NCI-H774 (cell line): ENCODE data around the gene TIMP1.

Source experiments
- DNase-seq: peaks from one replicate; lab custom pipeline; 2025; lab: John Stamatoyannopoulos, UW

The TIMP1 gene

DNA sequence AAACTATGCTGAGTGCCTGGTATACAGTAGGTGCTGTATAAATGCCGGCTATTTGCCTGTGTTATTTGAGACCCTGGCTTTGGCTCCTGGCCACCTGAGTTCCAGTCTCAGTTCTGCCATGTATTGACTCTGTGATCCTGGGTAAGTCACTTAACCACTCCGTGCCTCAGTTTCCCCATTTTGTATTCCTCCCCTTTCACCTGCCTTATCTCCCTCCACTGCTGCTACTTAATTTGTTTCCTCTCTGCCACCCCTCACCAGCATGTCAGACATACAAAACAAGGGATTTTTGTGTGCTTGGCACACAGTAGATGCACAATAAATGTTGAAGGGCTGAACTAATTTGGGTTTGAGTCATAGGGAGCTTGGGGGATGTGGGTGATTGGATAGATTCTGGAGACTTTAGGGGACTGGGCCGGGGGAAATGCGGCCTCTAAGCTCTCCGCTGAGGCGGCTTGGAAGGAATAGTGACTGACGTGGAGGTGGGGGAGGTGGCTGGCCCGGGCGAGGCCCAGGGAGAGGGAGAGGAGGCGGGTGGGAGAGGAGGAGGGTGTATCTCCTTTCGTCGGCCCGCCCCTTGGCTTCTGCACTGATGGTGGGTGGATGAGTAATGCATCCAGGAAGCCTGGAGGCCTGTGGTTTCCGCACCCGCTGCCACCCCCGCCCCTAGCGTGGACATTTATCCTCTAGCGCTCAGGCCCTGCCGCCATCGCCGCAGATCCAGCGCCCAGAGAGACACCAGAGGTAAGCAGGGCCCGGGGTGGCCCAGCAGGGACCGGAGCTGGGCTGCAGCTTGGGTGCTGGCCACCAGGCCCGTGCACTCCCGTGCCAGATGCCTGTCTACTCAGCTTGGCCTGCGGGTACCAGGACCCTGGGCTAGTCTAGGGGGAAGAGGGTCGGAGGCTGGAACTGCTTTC is at the start of gene TIMP1:
Gene TIMP1 (plus strand): TSS at position 706 of the 917 bp plus-strand sequence. CDS start 980 bp downstream, outside the sequence.
- no peak for DNase-seq

- DNase-seq = no peak
These were observed 42.4 kb upstream of the TIMP1 start for GRCh38 chrX:47539860-47540259.

DNA sequence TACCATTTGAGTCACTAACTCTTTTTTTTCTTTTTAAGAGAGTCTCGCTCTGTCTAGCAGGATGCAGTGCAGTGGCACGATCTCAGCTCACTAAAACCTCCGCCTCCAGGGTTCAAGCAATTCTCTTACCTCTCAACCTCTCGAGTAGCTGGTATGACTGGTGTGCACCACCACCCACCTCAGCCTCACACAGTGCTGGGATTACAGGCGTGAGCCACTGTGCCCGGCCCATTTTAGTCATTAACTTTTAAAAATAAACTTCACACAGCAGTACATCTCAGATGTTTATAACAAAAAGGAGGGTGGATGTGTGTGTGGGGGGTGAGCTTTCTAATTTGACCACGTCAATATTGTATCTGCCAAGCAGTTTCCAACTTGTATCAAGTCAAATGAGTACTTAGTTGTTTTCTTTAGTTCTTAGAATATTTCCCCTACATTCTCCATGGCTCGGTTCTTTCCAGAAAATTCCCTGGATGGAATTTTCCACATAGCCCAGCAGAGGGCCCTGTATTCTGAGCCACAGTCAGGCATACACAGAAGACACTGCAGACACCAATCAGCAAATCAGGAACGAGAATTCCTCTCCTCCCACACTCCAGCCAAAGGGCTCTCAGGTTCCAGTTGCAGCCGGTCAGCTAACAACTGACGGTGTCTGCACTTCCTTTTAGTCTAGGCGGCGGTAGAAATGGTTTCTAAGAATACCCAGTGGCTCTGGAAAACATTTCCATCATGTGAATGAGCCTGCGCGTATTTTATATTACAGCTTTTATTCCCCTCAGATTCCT is 41.3 kb upstream of the TIMP1 start:
- peak; percentile 67 for DNase-seq

DNA sequence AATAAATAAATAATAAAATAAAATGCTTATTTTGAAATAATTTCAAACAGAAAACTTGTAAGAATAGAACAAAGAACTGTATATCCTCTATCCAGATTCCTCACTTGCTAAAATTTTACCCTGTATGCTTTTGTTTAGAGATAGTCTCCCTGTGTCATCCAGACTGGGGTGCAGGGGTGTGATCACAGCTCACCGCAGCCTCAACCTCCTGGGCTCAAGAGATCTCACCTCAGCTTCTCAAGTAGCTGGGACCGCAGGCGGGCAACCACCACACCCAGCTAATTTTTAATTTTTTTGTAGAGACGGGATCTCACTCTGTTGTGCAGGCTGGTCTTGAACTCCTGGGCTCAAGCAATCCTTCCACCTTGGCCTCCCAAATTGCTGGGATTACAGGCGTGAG is 38.7 kb upstream of the TIMP1 start:
- DNase-seq = no peak

DNA sequence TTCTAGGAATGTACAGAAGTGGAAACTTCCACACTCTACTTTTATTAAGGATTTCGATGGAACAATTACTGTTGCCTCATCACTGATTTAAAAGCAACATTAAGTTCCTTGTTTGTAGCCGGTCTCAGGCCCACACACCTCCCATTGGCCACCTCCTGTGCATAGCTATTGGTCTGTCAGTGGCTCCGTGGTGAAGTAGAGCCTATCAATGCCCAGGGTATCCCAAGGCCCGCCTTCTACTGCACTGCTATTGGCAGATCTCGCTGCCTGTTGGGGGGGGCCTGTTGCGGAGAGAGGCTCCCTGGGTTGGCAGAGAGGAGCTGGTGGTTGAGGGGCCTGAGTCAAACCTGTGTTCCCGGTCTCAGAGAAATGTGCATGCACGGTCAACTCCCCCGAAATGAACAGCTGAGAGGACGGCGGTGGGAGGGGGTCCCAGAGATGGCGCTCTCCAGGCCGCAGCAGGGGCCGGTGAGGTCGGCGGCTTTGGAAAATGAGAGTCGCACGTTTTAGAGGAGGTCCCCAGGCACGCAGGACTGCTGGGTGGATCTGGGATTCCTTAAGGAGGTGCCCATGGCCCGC is 26.1 kb upstream of the TIMP1 start:
- peak; percentile 66 for DNase-seq

DNA sequence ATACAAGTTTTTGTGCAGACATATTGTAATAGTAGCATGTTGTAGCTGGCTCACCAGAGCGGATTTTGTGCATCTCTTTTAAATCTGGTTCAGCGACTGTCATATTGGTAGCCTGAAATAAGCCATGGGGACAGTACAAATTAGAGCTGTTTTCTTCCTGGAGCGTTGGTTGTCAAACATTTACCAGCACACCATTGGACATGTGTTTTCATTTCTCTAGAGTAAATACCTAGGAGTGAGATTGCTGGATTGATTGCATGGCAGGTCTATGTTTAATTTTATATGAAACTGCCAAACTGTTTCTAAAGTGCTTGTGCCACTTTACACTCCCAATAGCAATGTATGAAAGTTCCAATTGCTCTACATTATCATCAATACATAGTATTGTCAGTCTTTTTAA is 23.8 kb upstream of the TIMP1 start:
- DNase-seq = no peak

DNA sequence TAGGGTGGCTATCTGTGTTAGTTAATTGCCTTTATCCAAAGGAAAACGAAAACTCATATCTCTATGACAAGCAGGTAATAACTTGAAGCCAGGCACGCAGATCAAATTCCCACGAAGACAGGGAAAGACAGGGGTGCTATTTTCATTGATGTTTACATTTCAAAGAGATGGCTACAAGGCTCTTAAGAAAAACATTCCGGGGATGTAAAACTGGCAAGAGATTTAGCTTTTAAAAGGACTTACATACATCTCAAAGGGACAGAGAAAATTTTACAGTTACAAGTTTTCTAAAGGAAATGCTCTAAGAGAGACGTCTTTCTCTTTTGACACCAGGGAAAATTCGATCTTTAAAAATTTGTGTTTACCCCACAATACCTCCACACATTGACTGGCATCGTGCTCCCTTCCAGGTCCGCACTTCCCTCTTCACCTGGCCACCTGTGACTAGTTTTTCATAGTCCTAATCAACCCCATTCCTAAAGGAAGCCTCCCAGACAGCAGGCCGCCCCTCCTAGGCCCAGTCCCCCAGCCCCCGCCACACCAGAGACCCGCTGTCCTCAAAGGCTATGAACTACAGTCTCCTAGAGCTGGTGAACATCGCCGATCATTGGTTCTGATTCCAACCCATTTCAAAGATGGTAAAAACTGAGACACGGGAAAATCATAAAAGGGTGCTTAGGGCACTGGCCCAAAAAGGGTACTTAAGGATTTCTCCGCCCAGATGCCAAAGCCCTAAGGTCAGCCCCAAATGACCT is 21.9 kb upstream of the TIMP1 start:
- DNase-seq = no peak

DNA sequence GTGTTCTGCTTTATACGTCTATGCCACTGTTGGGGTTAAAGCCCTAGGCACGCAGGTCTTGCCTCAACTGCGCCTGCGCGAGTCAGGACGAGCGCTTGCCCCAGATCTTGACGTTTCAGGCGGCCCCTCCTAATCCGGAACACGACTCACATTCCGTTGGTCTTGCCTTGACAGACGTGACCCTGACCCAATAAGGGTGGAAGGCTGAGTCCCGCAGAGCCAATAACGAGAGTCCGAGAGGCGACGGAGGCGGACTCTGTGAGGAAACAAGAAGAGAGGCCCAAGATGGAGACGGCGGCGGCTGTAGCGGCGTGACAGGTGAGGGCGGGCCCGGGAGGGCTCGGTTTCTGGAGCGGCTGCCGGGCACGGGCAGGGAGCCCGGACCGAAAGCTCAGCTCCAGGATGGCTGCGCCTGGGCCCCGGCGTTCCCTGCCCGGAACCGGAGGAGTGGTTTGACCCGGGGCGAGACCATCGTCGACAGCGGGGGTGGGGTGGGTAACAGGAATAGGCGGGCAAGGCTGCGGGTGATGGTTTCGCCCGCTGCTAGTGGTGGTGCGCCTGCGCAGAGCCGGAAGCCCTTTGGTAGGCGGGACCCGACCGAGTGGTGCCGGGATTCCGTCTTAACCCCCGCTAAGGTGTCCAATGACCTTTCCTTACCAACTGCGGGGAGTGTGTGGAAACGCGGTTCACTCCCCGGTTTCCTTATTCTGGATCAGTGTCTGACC is 21.1 kb upstream of the TIMP1 start, which contains the start of gene ARAF:
Gene ARAF (plus strand): TSS at position 272 of the 725 bp plus-strand sequence. CDS start 1,763 bp downstream, outside the sequence.
- DNase-seq = peak; percentile 92

DNA sequence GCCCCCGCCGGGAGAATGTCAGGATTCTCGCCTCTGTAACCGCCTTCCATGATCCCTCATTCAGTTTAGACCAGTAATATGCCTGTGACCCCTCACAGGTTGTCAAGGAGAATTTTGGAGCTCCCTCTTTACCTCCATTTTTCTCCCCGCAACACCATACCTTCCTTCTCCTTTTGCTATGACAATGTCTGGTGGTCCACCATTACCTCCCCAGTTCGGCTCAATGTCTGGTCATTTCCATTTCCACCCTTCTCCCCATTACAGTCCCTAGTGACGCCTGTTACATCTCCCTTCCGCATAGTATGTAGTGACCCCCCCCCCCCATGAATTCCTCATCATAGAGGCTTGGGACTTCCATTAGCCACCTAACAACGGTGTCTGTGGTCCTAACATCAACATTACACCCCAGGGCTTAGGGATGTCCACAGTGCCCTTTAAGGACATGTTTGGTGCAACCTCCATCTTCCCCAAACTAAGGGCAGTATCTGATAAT is 20.5 kb upstream of the TIMP1 start:
- no peak for DNase-seq

- no peak for DNase-seq
These were observed 19.5 kb upstream of the TIMP1 start for GRCh38 chrX:47562615-47563243.

- no peak for DNase-seq
These were observed 18.4 kb upstream of the TIMP1 start for GRCh38 chrX:47563801-47564315.

DNA sequence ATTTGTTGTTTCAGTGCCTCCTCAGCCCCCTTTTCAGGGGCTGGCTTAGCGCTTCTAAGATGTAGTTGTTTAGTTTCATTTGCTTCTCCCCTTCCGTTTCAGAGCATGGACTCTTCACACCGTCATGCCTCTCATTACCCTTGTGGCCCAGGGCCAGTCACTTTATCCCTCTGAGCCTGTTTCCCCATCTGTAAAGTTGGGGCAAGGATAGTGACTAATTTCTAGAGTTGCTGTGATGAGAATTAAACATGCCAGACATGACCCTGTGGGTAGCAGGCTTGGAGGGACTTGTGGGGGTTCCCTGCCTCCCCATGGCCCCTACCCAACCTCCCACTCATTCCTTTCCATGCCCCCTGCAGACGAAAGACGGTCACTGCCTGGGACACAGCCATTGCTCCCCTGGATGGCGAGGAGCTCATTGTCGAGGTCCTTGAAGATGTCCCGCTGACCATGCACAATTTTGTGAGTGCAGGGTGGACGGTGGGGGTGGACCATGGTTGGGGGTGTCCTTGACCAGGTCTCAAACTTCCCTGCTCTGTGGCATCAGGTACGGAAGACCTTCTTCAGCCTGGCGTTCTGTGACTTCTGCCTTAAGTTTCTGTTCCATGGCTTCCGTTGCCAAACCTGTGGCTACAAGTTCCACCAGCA is 17.7 kb upstream of the TIMP1 start:
- DNase-seq = no peak

DNA sequence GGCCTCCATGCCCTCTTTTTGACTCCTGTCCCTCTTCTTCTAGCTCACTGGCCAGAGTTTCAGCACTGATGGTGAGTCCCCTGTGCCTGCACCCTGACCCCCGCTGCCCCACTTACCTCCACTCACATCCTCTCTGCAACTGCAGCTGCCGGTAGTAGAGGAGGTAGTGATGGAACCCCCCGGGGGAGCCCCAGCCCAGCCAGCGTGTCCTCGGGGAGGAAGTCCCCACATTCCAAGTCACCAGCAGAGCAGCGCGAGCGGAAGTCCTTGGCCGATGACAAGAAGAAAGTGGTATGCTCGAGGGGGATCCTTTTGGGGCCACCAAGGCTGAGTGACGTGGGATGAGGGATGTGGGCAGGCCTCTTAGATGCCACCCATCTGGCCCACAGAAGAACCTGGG is 15.4 kb upstream of the TIMP1 start:
- DNase-seq = no peak

DNA sequence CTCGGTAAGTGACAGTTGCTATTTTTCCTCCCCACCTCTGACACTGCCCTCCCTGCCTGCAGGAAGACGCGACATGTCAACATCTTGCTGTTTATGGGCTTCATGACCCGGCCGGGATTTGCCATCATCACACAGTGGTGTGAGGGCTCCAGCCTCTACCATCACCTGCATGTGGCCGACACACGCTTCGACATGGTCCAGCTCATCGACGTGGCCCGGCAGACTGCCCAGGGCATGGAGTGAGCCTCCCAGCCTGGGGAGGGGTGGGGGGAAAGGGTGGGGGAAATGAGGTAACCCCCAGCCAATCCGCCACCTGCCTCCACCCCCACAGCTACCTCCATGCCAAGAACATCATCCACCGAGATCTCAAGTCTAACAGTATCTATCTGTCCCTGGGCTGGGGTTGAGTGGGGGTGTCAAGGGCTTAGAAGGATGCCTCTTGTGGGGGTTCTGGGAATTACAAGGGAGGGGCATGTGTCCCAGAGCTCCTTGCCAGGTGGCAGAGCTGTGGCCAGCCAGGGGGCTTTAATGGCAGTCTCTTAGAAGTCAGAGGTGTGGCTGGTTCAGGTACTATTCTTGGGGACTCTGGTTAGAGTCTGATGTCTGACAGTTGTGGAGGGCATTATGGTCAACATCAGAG is 13.5 kb upstream of the TIMP1 start:
- DNase-seq = no peak

DNA sequence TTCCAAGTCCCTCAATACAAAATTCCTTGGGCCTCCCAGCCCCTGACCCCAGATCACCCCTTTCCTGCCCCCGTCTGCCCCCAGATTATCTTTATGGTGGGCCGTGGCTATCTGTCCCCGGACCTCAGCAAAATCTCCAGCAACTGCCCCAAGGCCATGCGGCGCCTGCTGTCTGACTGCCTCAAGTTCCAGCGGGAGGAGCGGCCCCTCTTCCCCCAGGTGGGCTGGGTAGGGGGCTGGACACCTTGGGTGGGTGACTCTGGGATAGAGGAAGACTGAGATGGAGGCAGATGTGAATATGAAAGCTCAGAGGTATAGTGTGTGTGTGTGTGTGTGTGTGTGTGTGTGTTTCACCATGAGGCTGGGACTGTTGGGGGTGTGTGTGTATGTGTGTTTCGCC is 11.4 kb upstream of the TIMP1 start:
- DNase-seq = no peak

DNA sequence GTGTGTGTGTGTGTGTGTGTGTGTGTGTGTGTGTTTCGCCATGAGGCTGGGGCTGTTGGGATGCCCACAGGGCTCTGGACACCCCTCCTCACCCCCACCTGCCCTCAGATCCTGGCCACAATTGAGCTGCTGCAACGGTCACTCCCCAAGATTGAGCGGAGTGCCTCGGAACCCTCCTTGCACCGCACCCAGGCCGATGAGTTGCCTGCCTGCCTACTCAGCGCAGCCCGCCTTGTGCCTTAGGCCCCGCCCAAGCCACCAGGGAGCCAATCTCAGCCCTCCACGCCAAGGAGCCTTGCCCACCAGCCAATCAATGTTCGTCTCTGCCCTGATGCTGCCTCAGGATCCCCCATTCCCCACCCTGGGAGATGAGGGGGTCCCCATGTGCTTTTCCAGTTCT is 11.0 kb upstream of the TIMP1 start:
- DNase-seq = no peak

- DNase-seq = no peak
These were observed 10.3 kb upstream of the TIMP1 start for GRCh38 chrX:47571896-47572295.

DNA sequence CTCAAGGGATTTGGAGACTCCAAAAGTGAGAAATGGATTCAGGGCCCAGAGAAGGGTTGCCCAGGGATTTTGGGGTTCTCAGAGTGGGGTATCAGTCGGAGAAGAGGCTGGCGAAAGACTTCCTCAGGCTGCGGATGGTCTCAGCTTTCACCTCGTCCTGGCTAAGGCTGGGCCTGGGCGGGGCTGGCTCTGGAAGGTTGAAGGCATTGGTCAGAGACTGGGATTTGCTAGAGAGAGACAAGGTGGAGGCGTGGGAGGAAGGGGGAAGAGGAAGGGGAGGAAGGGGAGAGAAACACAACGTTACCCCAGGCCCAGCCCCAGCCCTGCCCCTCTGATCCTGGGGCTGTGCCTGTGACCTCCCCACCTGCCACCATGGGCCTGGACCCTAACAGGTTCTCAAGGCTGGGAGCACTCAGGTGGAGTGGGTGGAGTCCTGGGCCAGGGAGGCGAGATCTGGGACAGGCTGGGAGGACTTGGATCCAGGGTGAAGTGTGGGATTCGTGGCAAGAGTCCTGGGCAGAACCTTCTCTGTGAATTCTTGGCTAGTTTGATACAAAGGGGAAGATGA is 9.4 kb upstream of the TIMP1 start:
- no peak for DNase-seq
